ENCODE data around the gene GOSR2.
A peak's percentile ranks its signal among the peaks of the same experiment; 100 is the strongest.

- peak in 1 of 3 donors; percentile 29 for TF ChIP-seq CTCF (IDR thresholded peaks at IDR 0.05)
- no peak for TF ChIP-seq POLR2A (IDR thresholded peaks at IDR 0.05)
Observed at GRCh38 chr17:46940692-46941404, 17.9 kb downstream of the GOSR2 start.
